Omental fat pad (tissue), 4 donors: ENCODE results near the gene DARS1. TPM values are rescaled to one million over a fixed set of nuclear protein-coding genes. Genes with fewer than 3 reads are reported as not detected.

Source experiments
- ATAC-seq: fragments of 150-250 bp; one replicate; pipeline ENCODE4 v1.9.1; 2016; ENCODE audit warnings: mild to moderate bottlenecking, moderate library complexity; ENCODE audit not compliant: low FRiP score
- DNase-seq: peaks from one replicate; pipeline ENCODE4 v3.0.0-alpha.2; 2019; ENCODE audit warnings: low spot score
- total RNA-seq, 4 donors: library from RNA; depleted of rRNA; stranded (reverse); fragments of >200 nt; gene quantifications; one replicate each; pipeline ENCODE4 v1.1.0, GENCODE V29; 2016
- TF ChIP-seq, protein P1 (sequence below), 3 donors: fragments of 450-650 bp; IDR thresholded peaks; one replicate each; pipeline ENCODE4 v1.5.1; 2016 to 2017; ENCODE audit warnings: antibody characterized with exemption in 3 of 3, mild to moderate bottlenecking in 3 of 3, moderate library complexity in 2 of 3

The DARS1 gene
- total RNA-seq, 4 donors from 2014 or later: 59.3 to 76.3 (median 68.2) TPM

- TF ChIP-seq, protein P1, sequence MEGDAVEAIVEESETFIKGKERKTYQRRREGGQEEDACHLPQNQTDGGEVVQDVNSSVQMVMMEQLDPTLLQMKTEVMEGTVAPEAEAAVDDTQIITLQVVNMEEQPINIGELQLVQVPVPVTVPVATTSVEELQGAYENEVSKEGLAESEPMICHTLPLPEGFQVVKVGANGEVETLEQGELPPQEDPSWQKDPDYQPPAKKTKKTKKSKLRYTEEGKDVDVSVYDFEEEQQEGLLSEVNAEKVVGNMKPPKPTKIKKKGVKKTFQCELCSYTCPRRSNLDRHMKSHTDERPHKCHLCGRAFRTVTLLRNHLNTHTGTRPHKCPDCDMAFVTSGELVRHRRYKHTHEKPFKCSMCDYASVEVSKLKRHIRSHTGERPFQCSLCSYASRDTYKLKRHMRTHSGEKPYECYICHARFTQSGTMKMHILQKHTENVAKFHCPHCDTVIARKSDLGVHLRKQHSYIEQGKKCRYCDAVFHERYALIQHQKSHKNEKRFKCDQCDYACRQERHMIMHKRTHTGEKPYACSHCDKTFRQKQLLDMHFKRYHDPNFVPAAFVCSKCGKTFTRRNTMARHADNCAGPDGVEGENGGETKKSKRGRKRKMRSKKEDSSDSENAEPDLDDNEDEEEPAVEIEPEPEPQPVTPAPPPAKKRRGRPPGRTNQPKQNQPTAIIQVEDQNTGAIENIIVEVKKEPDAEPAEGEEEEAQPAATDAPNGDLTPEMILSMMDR (IDR thresholded peaks at IDR 0.05): no peak
- no peak for ATAC-seq
- no peak for DNase-seq
Measured at GRCh38 chr2:135999899-136000298, 14.5 kb upstream of the DARS1 start.

DNA sequence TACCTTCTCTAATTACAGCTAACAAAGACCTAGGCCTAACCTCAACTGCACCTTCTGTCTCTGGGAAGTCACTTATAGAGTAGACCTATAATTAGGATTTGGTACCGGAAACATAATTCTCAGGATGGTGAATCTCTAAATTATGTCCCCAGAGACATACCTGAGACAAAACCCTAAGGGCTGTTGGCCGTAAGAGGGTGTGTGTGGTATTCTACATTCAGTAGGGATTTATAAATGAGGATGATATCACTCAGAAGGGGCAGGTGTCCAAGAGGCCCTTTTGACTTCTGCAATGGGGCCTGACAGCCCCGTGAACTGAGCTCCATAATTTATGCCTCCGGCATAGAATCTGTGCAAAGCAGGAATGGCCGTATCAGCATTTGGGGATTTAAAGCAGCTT is 13.5 kb upstream of the DARS1 start:
- ATAC-seq (no peak), DNase-seq (no peak)
- TF ChIP-seq, protein P1 (IDR thresholded peaks at IDR 0.05): no peak

- TF ChIP-seq, protein P1 (IDR thresholded peaks at IDR 0.05): no peak
- DNase-seq (no peak), ATAC-seq (no peak)
Measured at GRCh38 chr2:135997380-135997779, 12.0 kb upstream of the DARS1 start.

- TF ChIP-seq, protein P1 (IDR thresholded peaks at IDR 0.05): no peak
- DNase-seq (no peak), ATAC-seq (no peak)
Measured at GRCh38 chr2:135996304-135996703, 10.9 kb upstream of the DARS1 start.

GRCh38 chr2:135994281-135994680 is 8.9 kb upstream of the DARS1 start:
- no peak for DNase-seq
- ATAC-seq: no peak
- TF ChIP-seq, protein P1 (IDR thresholded peaks at IDR 0.05): no peak

- ATAC-seq (no peak), DNase-seq (no peak)
- TF ChIP-seq, protein P1 (IDR thresholded peaks at IDR 0.05): no peak
Measured at GRCh38 chr2:135993421-135993820, 8.0 kb upstream of the DARS1 start.

DNA sequence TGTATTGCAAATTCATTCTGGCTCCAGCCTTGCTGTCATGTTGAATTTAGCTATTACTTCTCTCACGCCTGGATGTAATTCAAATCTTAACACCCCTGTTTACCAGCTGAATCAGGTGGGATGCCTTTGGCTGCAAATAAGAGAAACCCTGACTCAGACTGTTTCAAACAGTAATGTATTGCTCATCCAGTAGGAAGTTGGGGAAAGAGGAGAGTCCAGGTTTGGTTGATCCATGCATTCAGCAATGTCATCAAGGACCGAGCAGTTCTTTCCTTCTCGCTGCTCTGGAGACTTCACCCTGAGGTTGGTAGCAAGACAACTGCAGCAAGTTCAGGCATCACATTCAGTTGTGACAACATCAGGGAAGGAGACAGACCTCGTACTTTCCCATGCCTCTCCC is 6.4 kb upstream of the DARS1 start:
- ATAC-seq (no peak), DNase-seq (no peak)
- TF ChIP-seq, protein P1 (IDR thresholded peaks at IDR 0.05): no peak
